GM12878 (cell line): ENCODE data around the gene ITPKB.
"Not testable (repeated sequence)": the region's sequence is repeated elsewhere in the genome, so short reads cannot be mapped to it uniquely, and the experiment has no call there.

Experiments
- CREB1 ChIP-seq: IDR thresholded peaks from 2 replicates; pipeline ENCODE4 v1.6.1; 2012; ENCODE audit warnings: low read depth, mild to moderate bottlenecking, inconsistent platforms
- ESRRA ChIP-seq: IDR thresholded peaks from 2 replicates; pipeline ENCODE4 v1.6.1; 2012; ENCODE audit warnings: mild to moderate bottlenecking, low read length, improper control_type of control experiment
- HDGF ChIP-seq: fragments of 450-650 bp; IDR thresholded peaks from 2 replicates; pipeline ENCODE4 v1.6.1; 2016; ENCODE audit warnings: antibody characterized with exemption
- JUNB ChIP-seq: IDR thresholded peaks from 2 replicates; pipeline ENCODE4 v1.6.1; 2016; ENCODE audit warnings: antibody characterized with exemption, mild to moderate bottlenecking
- JUND ChIP-seq: IDR thresholded peaks from 2 replicates; pipeline ENCODE4 v1.6.1; 2012; ENCODE audit warnings: low read depth, mild to moderate bottlenecking, low read length, improper control_type of control experiment, moderate library complexity
- MXI1 ChIP-seq: fragments of 150-350 bp; IDR thresholded peaks from 2 replicates; pipeline ENCODE4 v1.6.1; 2011; ENCODE audit warnings: low read depth, mild to moderate bottlenecking, inconsistent platforms, low read length, improper control_type of control experiment
- NFYB ChIP-seq: IDR thresholded peaks from 2 replicates; pipeline ENCODE4 v1.6.1; 2011; ENCODE audit warnings: low read depth, mild to moderate bottlenecking, low read length, improper control_type of control experiment, moderate library complexity; ENCODE audit not compliant: insufficient read depth
- POLR2A ChIP-seq: IDR thresholded peaks from 2 replicates; pipeline ENCODE4 v1.6.1; 2011; ENCODE audit warnings: low read depth, mild to moderate bottlenecking, low read length
- RB1 ChIP-seq: fragments of 450-650 bp; formaldehyde crosslinking; IDR thresholded peaks from 2 replicates; pipeline ENCODE4 v1.6.1; 2017; ENCODE audit warnings: mild to moderate bottlenecking, borderline replicate concordance
- RFX5 ChIP-seq: IDR thresholded peaks from 2 replicates; pipeline ENCODE4 v1.6.1; 2011; ENCODE audit warnings: low read depth, low read length, improper control_type of control experiment
- SUZ12 ChIP-seq: fragments of 200-600 bp; sonication (generic); IDR thresholded peaks from one replicate; pipeline ENCODE4 v1.6.1; 2018; ENCODE audit warnings: antibody characterized with exemption, mild to moderate bottlenecking; ENCODE audit not compliant: unreplicated experiment
- TAF1 ChIP-seq: IDR thresholded peaks from 2 replicates; pipeline ENCODE4 v1.6.1; 2011; ENCODE audit warnings: mild to moderate bottlenecking, low read depth, low read length, borderline replicate concordance
- TF ChIP-seq, protein P1 (sequence below), 3 experiments: IDR thresholded peaks in 2 of 3; conservative IDR thresholded peaks in 1 of 3; 2 replicates each; pipeline ENCODE4 v1.5.1; 2011; ENCODE audit warnings: low read depth in 3 of 3, low read length in 3 of 3, mild to moderate bottlenecking in 3 of 3, control low read depth in 2 of 3, moderate library complexity in 2 of 3, inconsistent platforms in 1 of 3, mixed read lengths in 1 of 3; ENCODE audit not compliant: control insufficient read depth in 2 of 3, insufficient read depth in 1 of 3; ENCODE audit errors: extremely low read depth in 1 of 3
- TF ChIP-seq, protein P2 (sequence below): fragments of 450-650 bp; formaldehyde crosslinking; IDR thresholded peaks from 2 replicates; pipeline ENCODE4 v1.5.0; 2022; ENCODE audit warnings: mild to moderate bottlenecking, missing genetic modification characterization

GRCh38 chr1:226598955-226599354, 140.1 kb downstream of the ITPKB start:
- not testable (repeated sequence) for TF ChIP-seq SUZ12, NFYB, RB1, JUND, ESRRA, TAF1, HDGF, RFX5, JUNB, POLR2A, MXI1, CREB1
- TF ChIP-seq, protein P1, sequence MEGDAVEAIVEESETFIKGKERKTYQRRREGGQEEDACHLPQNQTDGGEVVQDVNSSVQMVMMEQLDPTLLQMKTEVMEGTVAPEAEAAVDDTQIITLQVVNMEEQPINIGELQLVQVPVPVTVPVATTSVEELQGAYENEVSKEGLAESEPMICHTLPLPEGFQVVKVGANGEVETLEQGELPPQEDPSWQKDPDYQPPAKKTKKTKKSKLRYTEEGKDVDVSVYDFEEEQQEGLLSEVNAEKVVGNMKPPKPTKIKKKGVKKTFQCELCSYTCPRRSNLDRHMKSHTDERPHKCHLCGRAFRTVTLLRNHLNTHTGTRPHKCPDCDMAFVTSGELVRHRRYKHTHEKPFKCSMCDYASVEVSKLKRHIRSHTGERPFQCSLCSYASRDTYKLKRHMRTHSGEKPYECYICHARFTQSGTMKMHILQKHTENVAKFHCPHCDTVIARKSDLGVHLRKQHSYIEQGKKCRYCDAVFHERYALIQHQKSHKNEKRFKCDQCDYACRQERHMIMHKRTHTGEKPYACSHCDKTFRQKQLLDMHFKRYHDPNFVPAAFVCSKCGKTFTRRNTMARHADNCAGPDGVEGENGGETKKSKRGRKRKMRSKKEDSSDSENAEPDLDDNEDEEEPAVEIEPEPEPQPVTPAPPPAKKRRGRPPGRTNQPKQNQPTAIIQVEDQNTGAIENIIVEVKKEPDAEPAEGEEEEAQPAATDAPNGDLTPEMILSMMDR (IDR thresholded peaks at IDR 0.05 in 2 of 3, conservative IDR thresholded peaks at IDR 0.05 in 1 of 3; ENCODE audit: control insufficient read depth in 2 of 3, extremely low read depth in 1 of 3, insufficient read depth in 1 of 3, low read depth in 3 of 3, low read length in 3 of 3) = not testable (repeated sequence)
- TF ChIP-seq, protein P2, sequence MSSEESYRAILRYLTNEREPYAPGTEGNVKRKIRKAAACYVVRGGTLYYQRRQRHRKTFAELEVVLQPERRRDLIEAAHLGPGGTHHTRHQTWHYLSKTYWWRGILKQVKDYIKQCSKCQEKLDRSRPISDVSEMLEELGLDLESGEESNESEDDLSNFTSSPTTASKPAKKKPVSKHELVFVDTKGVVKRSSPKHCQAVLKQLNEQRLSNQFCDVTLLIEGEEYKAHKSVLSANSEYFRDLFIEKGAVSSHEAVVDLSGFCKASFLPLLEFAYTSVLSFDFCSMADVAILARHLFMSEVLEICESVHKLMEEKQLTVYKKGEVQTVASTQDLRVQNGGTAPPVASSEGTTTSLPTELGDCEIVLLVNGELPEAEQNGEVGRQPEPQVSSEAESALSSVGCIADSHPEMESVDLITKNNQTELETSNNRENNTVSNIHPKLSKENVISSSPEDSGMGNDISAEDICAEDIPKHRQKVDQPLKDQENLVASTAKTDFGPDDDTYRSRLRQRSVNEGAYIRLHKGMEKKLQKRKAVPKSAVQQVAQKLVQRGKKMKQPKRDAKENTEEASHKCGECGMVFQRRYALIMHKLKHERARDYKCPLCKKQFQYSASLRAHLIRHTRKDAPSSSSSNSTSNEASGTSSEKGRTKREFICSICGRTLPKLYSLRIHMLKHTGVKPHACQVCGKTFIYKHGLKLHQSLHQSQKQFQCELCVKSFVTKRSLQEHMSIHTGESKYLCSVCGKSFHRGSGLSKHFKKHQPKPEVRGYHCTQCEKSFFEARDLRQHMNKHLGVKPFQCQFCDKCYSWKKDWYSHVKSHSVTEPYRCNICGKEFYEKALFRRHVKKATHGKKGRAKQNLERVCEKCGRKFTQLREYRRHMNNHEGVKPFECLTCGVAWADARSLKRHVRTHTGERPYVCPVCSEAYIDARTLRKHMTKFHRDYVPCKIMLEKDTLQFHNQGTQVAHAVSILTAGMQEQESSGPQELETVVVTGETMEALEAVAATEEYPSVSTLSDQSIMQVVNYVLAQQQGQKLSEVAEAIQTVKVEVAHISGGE (CRISPR knock-in tag) = not testable (repeated sequence)
